Adipose tissue (tissue), 3 donors: ENCODE results near the gene PRDX2. TPM values are rescaled to one million over a fixed set of nuclear protein-coding genes. Genes with fewer than 3 reads are reported as not detected.
A peak's percentile ranks its signal among the peaks of the same experiment; 100 is the strongest.

Experiments used
- H3K27ac ChIP-seq: one replicate; pipeline ENCODE4 v1.5.1; 2013; ENCODE audit warnings: low read depth, low read length
- WGBS, 3 donors: extraction: QIAGEN DNeasy Blood & Tissue Kit; methylation state at CpG; one replicate each; pipeline ENCODE4 v1.1.7; 2013; 5-methylcytosine and 5-hydroxymethylcytosine counted together
- polyA plus RNA-seq, 3 donors: library from polyadenylated mRNA; stranded (reverse); fragments of 200-250 nt; gene quantifications; one replicate each; pipeline ENCODE4 v1.2.3, GENCODE V29; 2013
- donor health status: healthy with polysubstance abuse.
- donor health status: Bipolar disorder and iron deficiency.
- donor health status: healthy.

Gene PRDX2
- polyA plus RNA-seq, 3 donors = 159 to 386 (median 207) TPM

GRCh38 chr19:12786141-12786870, 15.3 kb downstream of the PRDX2 start:
- H3K27ac ChIP-seq = peak overlapping the region; percentile 98
- 30 to 36% (median 34%) methylated on average over 18 of the region's 18 CpGs for WGBS, 3 donors

GRCh38 chr19:12785431-12786031, 16.1 kb downstream of the PRDX2 start:
- WGBS, 3 donors = 49 to 84% (median 57%) methylated on average over 4 of the region's 4 CpGs
- peak overlapping the region; percentile 98 for H3K27ac ChIP-seq

- WGBS, 3 donors = 46 to 73% (median 54%) methylated on average over 5 of the region's 5 CpGs
- peak overlapping the region; percentile 98 for H3K27ac ChIP-seq
These were observed 16.6 kb downstream of the PRDX2 start for GRCh38 chr19:12784871-12785430.

GRCh38 chr19:12784394-12784870, 17.2 kb downstream of the PRDX2 start:
- WGBS, 3 donors = 72 to 76% (median 72%) methylated on average over 10 of the region's 10 CpGs

GRCh38 chr19:12783849-12784393, 17.7 kb downstream of the PRDX2 start:
- H3K27ac ChIP-seq = peak overlapping the region; percentile 83
- WGBS, 3 donors = 21 to 30% (median 22%) methylated on average over 15 to 18 of the region's 19 CpGs

More at GRCh38 chr19:12784394-12784870, 17.2 kb downstream of the PRDX2 start:
- H3K27ac ChIP-seq = peak overlapping the region; percentile 98

GRCh38 chr19:12783291-12783848, 18.2 kb downstream of the PRDX2 start:
- peak overlapping the region; percentile 83 for H3K27ac ChIP-seq
- 11 to 22% (median 15%) methylated on average over 14 to 16 of the region's 16 CpGs for WGBS, 3 donors

GRCh38 chr19:12782424-12783290, 18.9 kb downstream of the PRDX2 start:
- 1 to 2% (median 1%) methylated on average over 58 to 88 of the region's 88 CpGs for WGBS, 3 donors
- peak overlapping the region; percentile 83 for H3K27ac ChIP-seq

- H3K27ac ChIP-seq = peak overlapping the region; percentile 83
- WGBS, 3 donors = 1 to 2% (median 2%) methylated on average over 12 of the region's 12 CpGs
These were observed 19.5 kb downstream of the PRDX2 start for GRCh38 chr19:12782174-12782423.

GRCh38 chr19:12779162-12779993, 22.2 kb downstream of the PRDX2 start:
- WGBS, 3 donors = 44 to 72% (median 45%) methylated on average over 15 of the region's 15 CpGs
- H3K27ac ChIP-seq = peak overlapping the region; percentile 92

GRCh38 chr19:12778905-12779161, 22.8 kb downstream of the PRDX2 start:
- WGBS, 3 donors = 34 to 54% (median 37%) methylated on average over 6 of the region's 6 CpGs
- H3K27ac ChIP-seq = peak overlapping the region; percentile 92

GRCh38 chr19:12778017-12778904, 23.3 kb downstream of the PRDX2 start:
- 1 to 2% (median 2%) methylated on average over 37 to 44 of the region's 44 CpGs for WGBS, 3 donors
- H3K27ac ChIP-seq = peak overlapping the region; percentile 92

- WGBS, 3 donors = 9 to 10% (median 9%) methylated on average over 42 to 43 of the region's 43 CpGs
These were observed 24.2 kb downstream of the PRDX2 start for GRCh38 chr19:12777217-12778016.

GRCh38 chr19:12774588-12775555, 26.7 kb downstream of the PRDX2 start, which contains the start of gene HOOK2:
Gene HOOK2, minus strand, starts transcription at chr19:12775552. Its CDS starts 103 bp downstream, at chr19:12775449.
- WGBS, 3 donors = 7 to 22% (median 18%) methylated on average over 55 to 58 of the region's 58 CpGs
- no peak within 1 kb of the TSS for H3K27ac ChIP-seq

More at GRCh38 chr19:12777217-12778016, 24.2 kb downstream of the PRDX2 start:
- H3K27ac ChIP-seq = peak overlapping the region; percentile 92

- WGBS, 3 donors = 74 to 89% (median 79%) methylated on average over 2 of the region's 2 CpGs
- H3K27ac ChIP-seq = no peak overlapping the region
These were observed 28.0 kb downstream of the PRDX2 start for GRCh38 chr19:12773571-12773970.

- no peak overlapping the region for H3K27ac ChIP-seq
- 68 to 80% (median 71%) methylated on average over 4 of the region's 4 CpGs for WGBS, 3 donors
These were observed 29.3 kb downstream of the PRDX2 start for GRCh38 chr19:12772323-12772722.
